ENCODE results near the gene PNKP. TPM values are rescaled to one million over a fixed set of nuclear protein-coding genes. Genes with fewer than 3 reads are reported as not detected.

PNKP gene
- total and polyA plus RNA-seq, 2 of the 8 experiments (the other 6 are each of a cell fraction or from before 2014, with no cell fraction given) = 45.8 to 105 TPM

DNA sequence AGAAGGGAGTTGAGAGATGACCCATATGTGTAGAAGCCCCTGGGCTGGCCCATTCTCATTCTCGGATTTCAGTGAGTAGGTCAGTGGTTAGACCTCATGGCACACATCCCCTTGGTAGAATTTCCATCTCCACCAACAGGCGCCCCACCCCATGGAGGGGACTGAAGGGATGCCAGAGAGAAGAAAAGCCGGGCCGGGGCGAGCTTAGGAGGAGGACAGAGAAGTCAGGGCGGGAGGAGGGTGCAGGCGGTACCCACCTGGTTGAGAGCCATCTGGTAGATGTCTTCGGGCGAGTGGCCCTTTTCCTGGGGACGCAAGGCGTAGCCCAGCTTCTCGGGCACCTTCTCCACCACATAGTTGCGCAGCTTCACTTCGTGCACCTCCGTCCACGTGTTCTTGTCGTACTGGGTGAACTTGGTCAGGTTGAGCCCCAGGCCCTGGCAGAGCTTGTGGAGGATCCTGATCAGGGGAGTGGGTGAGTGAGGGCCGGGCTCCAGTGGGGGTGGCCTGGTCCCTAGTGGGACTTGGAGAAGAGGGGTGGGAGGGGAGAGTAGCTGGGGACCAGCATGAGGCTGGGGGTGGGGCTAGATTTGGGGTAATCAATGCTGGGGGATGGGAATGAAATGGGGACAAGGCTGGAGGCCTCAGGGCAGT lies 26.8 kb upstream of the PNKP start (continued):
- TF ChIP-seq CTCF (IDR thresholded peaks at IDR 0.05; ENCODE audit: control extremely low read depth in 1 of 3, insufficient read depth in 1 of 3, low read depth in 1 of 3, low read length in 3 of 3) (no peak), ATF3 (IDR thresholded peaks at IDR 0.05; ENCODE audit: insufficient read depth, low read depth, low read length) (no peak), CBX5 (IDR thresholded peaks at IDR 0.05; ENCODE audit: low read depth, low read length) (no peak), MAX (IDR thresholded peaks at IDR 0.05) (no peak), RFX5 (IDR thresholded peaks at IDR 0.05; ENCODE audit: borderline replicate concordance, low read depth, low read length) (no peak), ZNF274 (IDR thresholded peaks at IDR 0.05; ENCODE audit: borderline replicate concordance, extremely low read depth, low read length) (no peak)
- TF ChIP-seq, protein P1, sequence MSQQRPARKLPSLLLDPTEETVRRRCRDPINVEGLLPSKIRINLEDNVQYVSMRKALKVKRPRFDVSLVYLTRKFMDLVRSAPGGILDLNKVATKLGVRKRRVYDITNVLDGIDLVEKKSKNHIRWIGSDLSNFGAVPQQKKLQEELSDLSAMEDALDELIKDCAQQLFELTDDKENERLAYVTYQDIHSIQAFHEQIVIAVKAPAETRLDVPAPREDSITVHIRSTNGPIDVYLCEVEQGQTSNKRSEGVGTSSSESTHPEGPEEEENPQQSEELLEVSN (IDR thresholded peaks at IDR 0.05) = no peak

Measured in H1 (cell line).